Subcutaneous adipose tissue (tissue), 4 donors: ENCODE data around the gene CHRNA4. TPM values are rescaled to one million over a fixed set of nuclear protein-coding genes. Genes with fewer than 3 reads are reported as not detected.

Source experiments
- total RNA-seq, 4 donors: library from RNA; depleted of rRNA; stranded (reverse); fragments of >200 nt; gene quantifications; one replicate each; pipeline ENCODE4 v1.1.0, GENCODE V29; 2016
- TF ChIP-seq, protein P1 (sequence below): fragments of 450-650 bp; IDR thresholded peaks from one replicate; pipeline ENCODE4 v1.5.1; 2016; ENCODE audit warnings: low read depth, mild to moderate bottlenecking, control low read depth, antibody characterized with exemption, moderate library complexity

Gene CHRNA4
- total RNA-seq, 4 donors from 2014 or later: not detected

DNA sequence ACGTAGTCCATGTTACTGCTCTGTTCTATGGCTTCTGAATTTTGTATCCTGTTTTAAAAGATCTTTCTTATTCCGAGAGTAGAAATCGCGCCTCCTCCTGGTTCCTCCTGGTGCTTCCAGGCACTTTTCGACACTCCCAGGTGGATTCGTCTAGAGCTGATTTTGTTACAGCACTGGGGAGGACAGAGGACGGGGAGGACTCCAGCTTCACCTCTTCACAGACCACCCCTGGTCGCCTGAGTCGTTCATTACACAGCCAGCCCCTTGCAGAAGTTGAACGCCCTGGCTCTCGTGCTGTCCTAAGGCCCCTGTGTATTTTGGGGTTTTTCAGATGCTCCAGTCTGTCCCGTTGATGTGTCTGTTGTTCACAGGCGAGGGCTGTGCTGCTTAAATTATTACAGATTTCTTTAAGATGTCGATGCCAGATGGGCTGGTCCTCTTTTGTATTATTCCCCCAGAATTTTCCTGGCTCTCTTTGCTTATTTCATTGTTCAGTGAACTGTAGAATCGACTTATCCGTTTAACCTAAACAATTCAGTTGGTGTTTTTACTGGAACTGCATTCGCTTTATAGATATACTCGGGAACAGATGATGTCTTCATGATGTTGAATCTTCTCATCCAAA is 37.7 kb downstream of the CHRNA4 start:
- TF ChIP-seq, protein P1, sequence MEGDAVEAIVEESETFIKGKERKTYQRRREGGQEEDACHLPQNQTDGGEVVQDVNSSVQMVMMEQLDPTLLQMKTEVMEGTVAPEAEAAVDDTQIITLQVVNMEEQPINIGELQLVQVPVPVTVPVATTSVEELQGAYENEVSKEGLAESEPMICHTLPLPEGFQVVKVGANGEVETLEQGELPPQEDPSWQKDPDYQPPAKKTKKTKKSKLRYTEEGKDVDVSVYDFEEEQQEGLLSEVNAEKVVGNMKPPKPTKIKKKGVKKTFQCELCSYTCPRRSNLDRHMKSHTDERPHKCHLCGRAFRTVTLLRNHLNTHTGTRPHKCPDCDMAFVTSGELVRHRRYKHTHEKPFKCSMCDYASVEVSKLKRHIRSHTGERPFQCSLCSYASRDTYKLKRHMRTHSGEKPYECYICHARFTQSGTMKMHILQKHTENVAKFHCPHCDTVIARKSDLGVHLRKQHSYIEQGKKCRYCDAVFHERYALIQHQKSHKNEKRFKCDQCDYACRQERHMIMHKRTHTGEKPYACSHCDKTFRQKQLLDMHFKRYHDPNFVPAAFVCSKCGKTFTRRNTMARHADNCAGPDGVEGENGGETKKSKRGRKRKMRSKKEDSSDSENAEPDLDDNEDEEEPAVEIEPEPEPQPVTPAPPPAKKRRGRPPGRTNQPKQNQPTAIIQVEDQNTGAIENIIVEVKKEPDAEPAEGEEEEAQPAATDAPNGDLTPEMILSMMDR: no peak

DNA sequence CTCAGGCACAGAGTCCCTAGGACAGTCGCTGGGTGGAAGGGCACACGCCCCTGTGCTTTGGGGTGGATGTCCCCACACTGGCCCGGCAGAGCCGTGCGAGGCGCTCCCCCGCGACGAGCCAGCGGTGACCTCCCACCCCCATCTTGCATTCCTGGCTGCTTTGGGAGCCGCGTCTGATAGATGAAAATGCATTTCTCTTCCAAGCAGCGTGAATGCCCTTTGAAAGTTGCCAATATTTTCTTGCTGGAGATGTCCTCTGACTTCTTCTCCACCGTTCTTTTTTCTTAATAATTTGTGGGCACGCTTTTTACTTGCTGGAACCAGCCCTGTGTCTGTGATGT is 38.2 kb downstream of the CHRNA4 start:
- TF ChIP-seq, protein P1: no peak

- TF ChIP-seq, protein P1: no peak
Measured at GRCh38 chr20:63322146-63322932, 38.8 kb downstream of the CHRNA4 start.

GRCh38 chr20:63321148-63321831 is 39.9 kb downstream of the CHRNA4 start:
- TF ChIP-seq, protein P1: no peak

DNA sequence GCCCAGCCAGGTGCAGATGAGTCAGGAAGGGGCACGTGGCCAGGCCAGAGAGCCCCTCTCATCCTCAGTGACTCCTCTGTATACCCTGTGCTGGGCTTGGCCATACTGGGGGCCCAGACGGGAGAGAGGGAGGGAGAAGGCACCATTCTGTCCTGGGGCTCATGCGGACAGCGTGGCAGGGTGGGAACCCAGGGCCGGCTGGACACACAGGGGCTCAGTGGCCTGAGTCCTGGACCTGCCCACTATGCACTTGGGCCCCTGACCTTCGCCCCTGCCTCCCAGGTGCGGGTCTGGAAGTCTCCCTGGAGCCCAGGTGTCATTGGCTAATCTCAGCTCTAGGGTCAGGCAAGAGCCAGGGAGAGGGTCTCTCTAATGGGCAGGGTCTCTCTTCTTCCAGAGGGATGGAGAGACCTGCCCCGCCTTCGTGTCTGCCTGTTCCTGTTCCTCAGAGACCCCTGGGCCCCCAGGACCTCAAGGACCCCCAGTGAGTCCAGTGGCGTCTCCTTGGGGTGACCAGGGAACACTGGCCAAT is 40.5 kb downstream of the CHRNA4 start:
- TF ChIP-seq, protein P1: no peak

- TF ChIP-seq, protein P1: no peak
Measured at GRCh38 chr20:63320041-63320511, 41.1 kb downstream of the CHRNA4 start.
